PFSK-1 (cell line): Measurements from ENCODE around the gene GNG7.

Experiments used
- FOXP2 ChIP-seq: optimal IDR thresholded peaks from 2 replicates; pipeline ENCODE3; 2011; ENCODE audit warnings: borderline replicate concordance, control low read depth, inconsistent platforms; ENCODE audit not compliant: insufficient read depth; ENCODE audit errors: extremely low read length, extremely low read depth
- POLR2AphosphoS5 ChIP-seq: IDR thresholded peaks from 2 replicates; pipeline ENCODE4 v1.6.1; 2012; ENCODE audit warnings: low read depth, mild to moderate bottlenecking, control low read depth, low read length, moderate library complexity
- REST ChIP-seq, 2 experiments: IDR thresholded peaks; 2 replicates each; pipeline versions ENCODE4 v1.6.1 to v1.8.0; 2011 to 2012; ENCODE audit warnings: low read depth in 2 of 2, low read length in 2 of 2, control low read depth in 1 of 2, inconsistent platforms in 1 of 2, mild to moderate bottlenecking in 1 of 2, moderate library complexity in 1 of 2; ENCODE audit not compliant: insufficient read depth in 1 of 2
- SIN3A ChIP-seq: IDR thresholded peaks from 2 replicates; pipeline ENCODE4 v1.6.1; 2012; ENCODE audit warnings: mild to moderate bottlenecking, low read length, moderate library complexity, borderline replicate concordance; ENCODE audit not compliant: insufficient read depth
- TAF1 ChIP-seq: IDR thresholded peaks from 2 replicates; pipeline ENCODE4 v1.6.1; 2012; ENCODE audit warnings: low read length, control low read depth, borderline replicate concordance; ENCODE audit not compliant: insufficient read depth

The GNG7 gene

DNA sequence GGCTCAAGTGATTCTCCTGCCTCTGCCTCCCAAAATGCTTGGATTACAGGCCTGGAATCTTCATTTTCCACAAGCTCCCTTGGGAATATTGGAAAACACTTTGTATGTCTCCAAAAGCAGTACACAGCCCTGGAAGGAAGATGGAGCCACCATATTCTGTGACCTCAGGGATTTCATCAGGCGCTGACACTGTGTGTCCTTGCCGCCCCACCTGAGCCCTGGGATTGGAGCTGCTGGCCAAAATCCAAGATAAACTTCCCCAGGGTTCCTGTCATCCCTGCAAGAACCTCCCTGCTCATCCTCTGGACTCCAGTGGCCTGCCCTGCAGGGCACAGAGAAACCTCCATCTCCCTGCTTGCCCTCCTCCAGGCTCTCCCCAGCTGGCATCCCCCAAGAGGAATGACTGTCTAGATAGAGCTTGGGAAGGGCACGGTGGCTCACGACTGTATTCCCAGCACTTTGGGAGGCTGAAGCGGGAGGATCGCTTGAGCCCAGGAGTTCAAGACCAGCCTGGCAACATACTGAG lies 1.3 kb upstream of the GNG7 start:
- no peak for TF ChIP-seq POLR2AphosphoS5
- TF ChIP-seq SIN3A, result no peak
- no peak for TF ChIP-seq TAF1
- no peak for TF ChIP-seq FOXP2
- no peak for TF ChIP-seq REST (IDR thresholded peaks at IDR 0.05; ENCODE audit: insufficient read depth in 1 of 2, low read depth in 2 of 2, low read length in 2 of 2)

DNA sequence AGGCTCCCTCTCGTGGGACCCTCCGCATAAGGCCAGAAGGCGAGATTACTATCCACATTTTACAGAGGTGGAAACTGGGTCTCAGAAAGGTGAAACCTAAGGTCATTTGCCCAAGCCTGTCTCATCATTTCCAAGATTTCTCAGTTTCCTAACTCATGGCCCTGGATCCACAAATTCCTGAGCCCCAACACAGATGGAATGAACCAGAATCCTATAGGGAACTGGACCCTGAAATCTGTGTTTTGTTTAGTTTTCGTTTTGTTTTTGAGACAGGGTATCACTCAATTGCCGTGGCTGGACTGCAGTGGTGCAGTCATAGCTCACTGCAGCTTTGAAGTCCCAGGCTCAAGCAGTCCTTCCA lies 563 bp upstream of the GNG7 start:
- TF ChIP-seq SIN3A (no peak), POLR2AphosphoS5 (no peak), TAF1 (no peak), FOXP2 (no peak), REST (IDR thresholded peaks at IDR 0.05; ENCODE audit: insufficient read depth in 1 of 2, low read depth in 2 of 2, low read length in 2 of 2) (no peak)

- no peak for TF ChIP-seq FOXP2
- TF ChIP-seq TAF1, result no peak
- TF ChIP-seq REST (IDR thresholded peaks at IDR 0.05; ENCODE audit: insufficient read depth in 1 of 2, low read depth in 2 of 2, low read length in 2 of 2), result no peak
- no peak for TF ChIP-seq SIN3A
- no peak for TF ChIP-seq POLR2AphosphoS5
Observed at GRCh38 chr19:2701361-2702169, 929 bp downstream of the GNG7 start.

- TF ChIP-seq FOXP2 (no peak), TAF1 (no peak), REST (IDR thresholded peaks at IDR 0.05; ENCODE audit: insufficient read depth in 1 of 2, low read depth in 2 of 2, low read length in 2 of 2) (no peak), SIN3A (no peak), POLR2AphosphoS5 (no peak)
Observed at GRCh38 chr19:2700660-2701360, 1.7 kb downstream of the GNG7 start.
